Adrenal gland (tissue), 12 donors: ENCODE data around the gene BCAS3. TPM values are rescaled to one million over a fixed set of nuclear protein-coding genes. Genes with fewer than 3 reads are reported as not detected.

ENCODE experiments used
- DNase-seq, 7 donors: peaks; one replicate each; pipeline ENCODE4 v3.0.0-alpha.2; 2019 to 2020
- H3K27ac ChIP-seq, 5 donors: fragments of 200-600 bp; sonication (generic) in 4 of 5; 1 replicate in 3 of 5; 2 replicates in 2 of 5; pipeline versions ENCODE4 v1.5.1 to v1.8.0; 2016 to 2020; ENCODE audit warnings: mild to moderate bottlenecking in 1 of 5
- H3K27me3 ChIP-seq: fragments of 200-600 bp; 2 replicates; pipeline ENCODE4 v1.8.0; 2021
- H3K36me3 ChIP-seq, 2 donors: fragments of 200-600 bp; replicated peaks in 1 of 2; 1 replicate in 1 of 2; 2 replicates in 1 of 2; pipeline versions ENCODE4 v1.5.1 to v1.8.0; 2018 to 2022
- H3K4me1 ChIP-seq, 2 donors: fragments of 200-600 bp; replicated peaks in 1 of 2; 1 replicate in 1 of 2; 2 replicates in 1 of 2; pipeline versions ENCODE4 v1.5.1 to v1.8.0; 2018 to 2021
- H3K4me3 ChIP-seq, 4 donors: fragments of 200-600 bp; sonication (generic) in 3 of 4; one replicate each; pipeline ENCODE4 v1.5.1; 2016 to 2018
- H3K9me3 ChIP-seq, 3 donors: fragments of 200-600 bp; sonication (generic) in 1 of 3; replicated peaks in 1 of 3; 1 replicate in 2 of 3; 2 replicates in 1 of 3; pipeline versions ENCODE4 v1.5.1 to v1.8.0; 2016 to 2021
- POLR2A ChIP-seq, 2 donors: fragments of 450-650 bp; IDR thresholded peaks; one replicate each; pipeline ENCODE4 v1.6.1; 2017; ENCODE audit warnings: antibody characterized with exemption in 2 of 2, mild to moderate bottlenecking in 2 of 2, moderate library complexity in 1 of 2
- WGBS, 4 donors: extraction: QIAGEN DNeasy Blood & Tissue Kit in 2 of 4; methylation state at CpG; one replicate each; pipeline versions ENCODE4 v1.1.5 to v1.1.7; 2013 to 2017; 5-methylcytosine and 5-hydroxymethylcytosine counted together
- intact Hi-C, 2 donors: fragments of 100-400 bp; cut with DNase I; formaldehyde crosslinking; loops; one replicate each; pipeline versions ENCODE4 v1.14.1 to v1.15.0; 2022 to 2023
- polyA plus RNA-seq, 3 donors: library from polyadenylated mRNA; stranded (reverse); fragments of 200-250 nt in 2 of 3; fragments of 350-450 nt in 1 of 3; fragmentation: Illumina TruSeq in 1 of 3; extraction: RNeasy Lipid Tissue Mini Kit (QIAGEN cat#74804) in 1 of 3; gene quantifications; one replicate each; pipeline ENCODE4 v1.2.3, GENCODE V29; 2013 to 2014
- total RNA-seq, 9 donors: library from RNA; depleted of rRNA in 4 of 9; stranded (reverse); fragments of >200 nt in 4 of 9; fragments of 120-200 nt in 1 of 9; fragmentation: NEBNext Ultra II Directional in 1 of 9; extraction: Animal tissue kit (Norgen Biotek cat#: 25700) in 1 of 9; gene quantifications; one replicate each; pipeline versions ENCODE4 v1.1.0 to v1.2.4, GENCODE V29; 2013 to 2023
- TF ChIP-seq, protein P1 (sequence below), 6 experiments: fragments of 450-650 bp in 4 of 6; fragments of 200-600 bp in 2 of 6; sonication (generic) in 1 of 6; IDR thresholded peaks; 1 replicate in 5 of 6; 2 replicates in 1 of 6; pipeline versions ENCODE4 v1.5.1 to v1.8.0; 2016 to 2021; ENCODE audit warnings: antibody characterized with exemption in 6 of 6, mild to moderate bottlenecking in 2 of 6, moderate library complexity in 1 of 6
- donor health status: healthy with polysubstance abuse.
- donor health status: Bipolar disorder and iron deficiency.
- donor health status: DM: yes; HTN: yes; CAD: no.
- donor health status: DM: no; HTN: no; CAD: no.
- donor health status: DM: no; HTN: no; CAD: no.
- donor health status: DM: yes; HTN: yes; CAD: no.

BCAS3 gene
- total and polyA plus RNA-seq, 12 donors = 9.4 to 105 (median 29.0) TPM

DNA sequence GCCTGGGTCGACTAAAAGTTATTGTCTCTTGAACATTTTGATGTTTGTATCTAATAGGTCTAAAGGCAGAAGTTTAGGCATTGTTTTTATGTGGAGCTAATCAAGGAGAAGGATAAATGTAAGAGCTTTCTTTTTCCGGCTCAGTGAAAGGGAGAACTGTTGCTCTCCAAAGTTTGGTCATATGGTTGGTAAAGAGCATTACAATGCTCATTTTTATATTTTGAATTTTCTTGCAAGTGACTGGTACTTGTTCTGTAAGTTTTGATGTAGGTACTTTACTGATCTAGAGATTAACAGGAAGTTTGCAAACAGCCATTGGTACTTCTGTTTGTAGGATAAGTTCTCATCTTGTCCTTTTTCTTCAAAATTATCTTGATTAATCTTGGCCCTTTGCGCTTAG lies 30.9 kb upstream of the BCAS3 start:
- H3K27me3 ChIP-seq = no peaks in the 10 kb centered on the region
- 79 to 89% (median 87%) methylated on average over 3 of the region's 3 CpGs for WGBS, 4 donors
- peaks cover 0 to 21% of the 10 kb centered on the region in 2 donors for H3K36me3 ChIP-seq
- no peaks in the 10 kb centered on the region for H3K9me3 ChIP-seq
- peaks cover 0 to 6% of the 10 kb centered on the region in 2 donors for H3K4me1 ChIP-seq
- DNase-seq = no peak
- TF ChIP-seq, protein P1, sequence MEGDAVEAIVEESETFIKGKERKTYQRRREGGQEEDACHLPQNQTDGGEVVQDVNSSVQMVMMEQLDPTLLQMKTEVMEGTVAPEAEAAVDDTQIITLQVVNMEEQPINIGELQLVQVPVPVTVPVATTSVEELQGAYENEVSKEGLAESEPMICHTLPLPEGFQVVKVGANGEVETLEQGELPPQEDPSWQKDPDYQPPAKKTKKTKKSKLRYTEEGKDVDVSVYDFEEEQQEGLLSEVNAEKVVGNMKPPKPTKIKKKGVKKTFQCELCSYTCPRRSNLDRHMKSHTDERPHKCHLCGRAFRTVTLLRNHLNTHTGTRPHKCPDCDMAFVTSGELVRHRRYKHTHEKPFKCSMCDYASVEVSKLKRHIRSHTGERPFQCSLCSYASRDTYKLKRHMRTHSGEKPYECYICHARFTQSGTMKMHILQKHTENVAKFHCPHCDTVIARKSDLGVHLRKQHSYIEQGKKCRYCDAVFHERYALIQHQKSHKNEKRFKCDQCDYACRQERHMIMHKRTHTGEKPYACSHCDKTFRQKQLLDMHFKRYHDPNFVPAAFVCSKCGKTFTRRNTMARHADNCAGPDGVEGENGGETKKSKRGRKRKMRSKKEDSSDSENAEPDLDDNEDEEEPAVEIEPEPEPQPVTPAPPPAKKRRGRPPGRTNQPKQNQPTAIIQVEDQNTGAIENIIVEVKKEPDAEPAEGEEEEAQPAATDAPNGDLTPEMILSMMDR (IDR thresholded peaks at IDR 0.05) = no peak
- TF ChIP-seq POLR2A (IDR thresholded peaks at IDR 0.05) = no peak
- no peak overlapping the region for H3K27ac ChIP-seq
- intact Hi-C loops = no loop called here
- H3K4me3 ChIP-seq = no peak overlapping the region

DNA sequence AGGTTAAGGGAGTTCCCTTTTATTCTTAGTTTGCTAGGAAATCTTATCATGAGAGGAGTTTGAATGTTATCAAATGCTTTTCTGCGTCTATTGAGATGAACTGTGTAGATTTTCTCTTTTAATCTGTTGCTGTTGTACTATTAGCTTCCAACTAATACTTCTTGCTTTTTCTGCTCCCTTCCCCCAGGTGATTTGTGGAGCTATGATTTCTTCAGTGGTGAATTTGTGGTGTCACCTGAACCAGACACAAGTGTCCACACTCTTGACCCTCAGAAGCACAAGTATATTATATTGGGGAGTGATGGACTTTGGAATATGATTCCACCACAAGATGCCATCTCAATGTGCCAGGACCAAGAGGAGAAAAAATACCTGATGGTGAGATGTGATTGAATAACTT lies 29.9 kb upstream of the BCAS3 start:
- H3K4me1 ChIP-seq = peaks cover 0 to 1% of the 10 kb centered on the region in 2 donors
- no peaks in the 10 kb centered on the region for H3K9me3 ChIP-seq
- no peak overlapping the region for H3K4me3 ChIP-seq
- TF ChIP-seq POLR2A (IDR thresholded peaks at IDR 0.05) = no peak
- TF ChIP-seq, protein P1 (IDR thresholded peaks at IDR 0.05) = no peak
- intact Hi-C loops = no loop called here
- H3K27ac ChIP-seq = no peak overlapping the region
- DNase-seq = no peak
- 89 to 97% (median 93%) methylated on average over 1 of the region's 1 CpG for WGBS, 4 donors
- H3K27me3 ChIP-seq = no peaks in the 10 kb centered on the region
- peaks cover 0 to 21% of the 10 kb centered on the region in 2 donors for H3K36me3 ChIP-seq

DNA sequence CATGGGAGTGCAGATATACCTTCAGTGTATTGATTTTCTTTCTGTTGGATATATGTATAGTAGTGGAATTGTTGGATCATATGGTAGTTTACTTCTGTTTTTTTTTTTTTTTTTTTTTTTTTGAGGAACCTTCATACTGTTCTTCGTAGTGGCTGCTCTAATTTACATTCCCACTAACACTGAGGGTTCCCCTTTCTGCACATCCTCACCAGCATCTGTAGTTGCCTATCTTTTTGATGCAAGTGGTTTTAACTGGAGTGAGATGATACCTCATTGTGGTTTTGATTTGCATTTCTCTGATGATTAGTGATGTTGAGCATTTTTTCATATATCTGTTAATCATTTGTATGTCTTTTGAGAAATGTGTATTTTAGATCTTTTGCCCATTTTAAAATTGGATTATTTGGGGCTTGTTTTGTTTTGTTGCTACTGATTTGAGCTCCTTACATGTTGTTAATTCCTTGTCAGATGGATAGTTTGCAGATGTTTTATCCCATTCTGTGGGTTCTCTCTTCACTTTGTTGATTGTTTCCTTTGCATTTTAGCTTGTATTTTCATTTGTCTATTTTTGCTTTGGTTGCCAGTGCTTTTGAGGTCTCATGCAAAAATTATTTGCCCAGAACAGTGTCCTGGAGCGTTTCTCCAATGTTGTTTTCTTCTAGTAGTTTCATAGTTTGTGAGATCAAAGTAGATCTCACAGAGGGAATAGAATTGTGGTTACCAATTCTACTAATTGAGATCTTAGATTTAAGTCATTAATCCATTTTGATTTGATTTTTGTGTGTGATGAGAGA lies 25.0 kb upstream of the BCAS3 start:
- Histone ChIP-seq H3K4me1 (peaks cover 0 to 2% of the 10 kb centered on the region in 2 donors), H3K36me3 (peaks cover 0 to 28% of the 10 kb centered on the region in 2 donors), H3K27me3 (no peaks in the 10 kb centered on the region), H3K4me3 (no peak overlapping the region), H3K27ac (no peak overlapping the region), H3K9me3 (no peaks in the 10 kb centered on the region)
- 77 to 92% (median 84%) methylated on average over 2 of the region's 2 CpGs for WGBS, 4 donors
- no peak for TF ChIP-seq POLR2A (IDR thresholded peaks at IDR 0.05)
- TF ChIP-seq, protein P1 (IDR thresholded peaks at IDR 0.05) = no peak
- no peak for DNase-seq
- intact Hi-C loops = no loop called here

DNA sequence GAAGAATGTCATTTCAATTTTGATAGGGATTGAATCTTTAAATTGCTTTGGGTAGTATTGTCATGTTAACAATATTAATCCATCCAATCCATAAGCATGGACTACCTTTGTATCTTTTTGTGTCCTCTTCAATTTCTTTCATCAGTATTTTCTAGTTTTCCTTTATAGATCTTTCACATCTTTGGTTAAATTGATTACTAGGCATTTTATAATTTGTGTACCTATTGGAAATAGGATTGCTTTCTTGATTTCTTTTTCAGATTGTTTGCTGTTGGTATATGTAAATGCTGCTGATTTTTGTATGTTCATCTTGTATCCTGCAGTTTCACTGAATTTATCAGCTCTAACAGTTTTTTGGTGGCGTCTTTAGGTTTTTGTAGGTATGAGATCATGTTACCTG lies 24.1 kb upstream of the BCAS3 start:
- H3K4me1 ChIP-seq = peaks cover 0 to 2% of the 10 kb centered on the region in 2 donors
- no peak for DNase-seq
- 93 to 100% (median 95%) methylated on average over 1 of the region's 1 CpG for WGBS, 4 donors
- H3K27ac ChIP-seq = no peak overlapping the region
- H3K36me3 ChIP-seq = peaks cover 0 to 23% of the 10 kb centered on the region in 2 donors
- intact Hi-C loops = no loop called here
- no peak overlapping the region for H3K4me3 ChIP-seq
- H3K9me3 ChIP-seq = no peaks in the 10 kb centered on the region
- no peaks in the 10 kb centered on the region for H3K27me3 ChIP-seq
- TF ChIP-seq POLR2A (IDR thresholded peaks at IDR 0.05) = no peak
- TF ChIP-seq, protein P1 (IDR thresholded peaks at IDR 0.05) = no peak
